K562 (cell line): ENCODE data around the gene TMEM30A. TPM values are rescaled to one million over a fixed set of nuclear protein-coding genes. Genes with fewer than 3 reads are reported as not detected.

Source experiments
- ATAC-seq: fragments of 200-7000 bp; cut with Tn5 transposase; 3 replicates; pipeline ENCODE4 v1.9.1; 2020; ENCODE audit warnings: moderate library complexity
- BruUV-seq: library from RNA; stranded (reverse); fragments of 400-500 nt; replicated peaks from 2 replicates; lab custom pipeline; 2021; lab: Mats Ljungman, UMichigan
- CTCF ChIA-PET: fragments of 300-600 bp; formaldehyde crosslinking; extraction: SDS; loops from one replicate; lab custom pipeline; 2021; ENCODE audit warnings: low intra/inter-chr PET ratio; lab: Yijun Ruan, JAX
- POLR2A ChIA-PET: fragments of 300-600, 350-650 bp; sonication (Branson Sonifier 250); formaldehyde crosslinking; extraction: SDS; loops from one replicate; lab custom pipeline; 2021; ENCODE audit warnings: antibody characterized with exemption, inconsistent platforms; lab: Yijun Ruan, JAX
- DNase-seq, 4 experiments: peaks; one replicate each; pipeline versions ENCODE4 v3.0.0 to v3.0.0-alpha.2; 2011 to 2018; ENCODE audit warnings: low spot score in 3 of 4, mixed read lengths in 3 of 4; ENCODE audit errors: extremely low read depth in 1 of 4
- FAIRE-seq: peaks from 2 replicates; lab custom pipeline; 2011; peaks lifted over from hg19 to GRCh38; lab: Jason Lieb, UNC
- H2AFZ ChIP-seq: 2 replicates; pipeline ENCODE4 v1.6.0; 2011; ENCODE audit warnings: low read depth, low read length, control low read depth, inconsistent platforms
- H3K27ac ChIP-seq: fragments of 200-600 bp; 3 replicates; pipeline ENCODE4 v1.8.0; 2011; ENCODE audit warnings: low read depth, mild to moderate bottlenecking, control low read depth, inconsistent platforms, low read length, moderate library complexity, mixed read lengths; ENCODE audit errors: extremely low read depth
- H3K27me3 ChIP-seq, 2 experiments: fragments of 300-600 bp in 1 of 2; 2 replicates in 1 of 2; 3 replicates in 1 of 2; pipeline versions ENCODE4 v1.6.0 to v1.8.0; 2011; ENCODE audit warnings: inconsistent platforms in 2 of 2, low read length in 2 of 2, mild to moderate bottlenecking in 1 of 2, mixed read lengths in 1 of 2, moderate library complexity in 1 of 2; ENCODE audit not compliant: control insufficient read depth in 2 of 2, insufficient read depth in 2 of 2
- H3K36me3 ChIP-seq: fragments of 300-600 bp; 3 replicates; pipeline ENCODE4 v1.8.0; 2011; ENCODE audit warnings: mild to moderate bottlenecking, low read length, inconsistent platforms; ENCODE audit not compliant: control insufficient read depth, insufficient read depth
- H3K4me1 ChIP-seq, 2 experiments: fragments of 200-600 bp in 1 of 2; replicated peaks in 1 of 2; 2 replicates in 1 of 2; 3 replicates in 1 of 2; pipeline versions ENCODE4 v1.5.1 to v1.8.0; 2011; ENCODE audit warnings: inconsistent platforms in 2 of 2, low read length in 2 of 2, mild to moderate bottlenecking in 1 of 2, mixed read lengths in 1 of 2, moderate library complexity in 1 of 2; ENCODE audit not compliant: control insufficient read depth in 2 of 2, insufficient read depth in 2 of 2
- H3K4me2 ChIP-seq: 2 replicates; pipeline ENCODE4 v1.6.1; 2011; ENCODE audit warnings: low read length, control low read depth, inconsistent platforms, mixed read lengths; ENCODE audit not compliant: insufficient read depth
- H3K4me3 ChIP-seq: fragments of 200-600 bp; sonication (generic), shearing (Covaris generic); 2 replicates; pipeline ENCODE4 v1.5.1; 2016; ENCODE audit warnings: control low read depth, inconsistent platforms
- H3K79me2 ChIP-seq: fragments of 200-600 bp; 3 replicates; pipeline ENCODE4 v1.8.0; 2011; ENCODE audit warnings: low read length, inconsistent platforms; ENCODE audit not compliant: control insufficient read depth, insufficient read depth
- H3K9ac ChIP-seq, 2 experiments: 2 replicates each; pipeline versions ENCODE4 v1.6.0 to v1.6.1; 2011; ENCODE audit warnings: low read depth in 2 of 2, low read length in 2 of 2, control low read depth in 1 of 2, inconsistent platforms in 1 of 2, mild to moderate bottlenecking in 1 of 2, mixed read lengths in 1 of 2; ENCODE audit not compliant: insufficient read depth in 1 of 2
- H3K9me1 ChIP-seq: one replicate; pipeline ENCODE4 v1.6.0; 2011; ENCODE audit warnings: inconsistent platforms, mild to moderate bottlenecking, low read length, moderate library complexity; ENCODE audit not compliant: control insufficient read depth, insufficient read depth
- H3K9me3 ChIP-seq: replicated peaks from 2 replicates; pipeline ENCODE4 v1.5.1; 2011; ENCODE audit warnings: low read depth, low read length, inconsistent platforms; ENCODE audit not compliant: control insufficient read depth, insufficient read depth
- H4K20me1 ChIP-seq: replicated peaks from 2 replicates; pipeline ENCODE4 v1.6.1; 2011; ENCODE audit warnings: low read length, inconsistent platforms, mixed read lengths; ENCODE audit not compliant: control insufficient read depth, insufficient read depth
- PRPF4 ChIP-seq: fragments of 200-400 bp; formaldehyde crosslinking; IDR thresholded peaks from one replicate; pipeline ENCODE4 v1.6.1; 2017; ENCODE audit warnings: low read length, low read depth, mild to moderate bottlenecking; ENCODE audit not compliant: insufficient read depth, poor library complexity, severe bottlenecking
- RFX1 ChIP-seq: fragments of 450-650 bp; IDR thresholded peaks from 2 replicates; pipeline ENCODE4 v1.6.1; 2016; ENCODE audit warnings: mild to moderate bottlenecking, moderate library complexity
- ZNF232 ChIP-seq: sonication (generic); formaldehyde crosslinking; IDR thresholded peaks from 2 replicates; pipeline ENCODE4 v1.8.0; 2022; ENCODE audit warnings: mild to moderate bottlenecking, missing genetic modification reagents
- ZNF280A ChIP-seq: fragments of 450-650 bp; IDR thresholded peaks from 2 replicates; pipeline ENCODE4 v1.6.1; 2018; ENCODE audit warnings: mild to moderate bottlenecking, low read depth; ENCODE audit not compliant: partially characterized antibody
- WGBS: fragments of 100-300 bp; shearing (Covaris generic); methylation state at CpG from one replicate; pipeline ENCODE4 v1.1.6; 2016; ENCODE audit warnings: low coverage, mixed read lengths; ENCODE audit not compliant: insufficient coverage; ENCODE audit errors: missing lambda C conversion rate; 5-methylcytosine and 5-hydroxymethylcytosine counted together
- in situ Hi-C: fragments of 300-500 bp; cut with MboI; formaldehyde crosslinking; loops from 4 replicates; pipeline ENCODE4 v1.15.0; 2018; ENCODE audit warnings: inconsistent platforms, mixed read lengths
- intact Hi-C: fragments of 100-400 bp; cut with micrococcal nuclease; formaldehyde crosslinking; loops from 2 replicates; pipeline ENCODE4 v1.14.2; 2022
- polyA plus RNA-seq, 8 experiments: library from polyadenylated mRNA; depleted of rRNA in 4 of 8; stranded (reverse) in 5 of 8; unstranded in 3 of 8; fragments of >200 nt; fragmentation: Nextera tagmentation in 2 of 8; fragmentation: Illumina TruSeq in 1 of 8; extraction: Ambion mirVana in 2 of 8; extraction: Trizol in 1 of 8; gene quantifications; 2 replicates each; pipeline versions ENCODE4 v1.2.1 to v1.2.3, GENCODE V29; 2011 to 2014; ENCODE audit warnings: inconsistent platforms in 1 of 8, missing spikeins in 1 of 8
- total RNA-seq, 7 experiments: library from RNA; depleted of rRNA in 6 of 7; stranded (reverse); fragments of >200 nt in 6 of 7; fragmentation: Illumina TruSeq in 2 of 7; extraction: Trizol in 2 of 7; gene quantifications; 2 replicates each; pipeline versions ENCODE4 v1.2.1 to v1.2.3, GENCODE V29; 2011 to 2021; ENCODE audit warnings: low replicate concordance in 1 of 7

TMEM30A gene
- total and polyA plus RNA-seq, 9 of the 15 experiments (the other 6 are each of a cell fraction or from before 2014, with no cell fraction given): 6.5 to 31.2 (median 16.3) TPM

GRCh38 chr6:75290136-75290945 is 5.7 kb upstream of the TMEM30A start:
- DNase-seq: no peak
- H3K9me3 ChIP-seq: no peaks in the 10 kb centered on the region
- H3K79me2 ChIP-seq: peaks cover 30% of the 10 kb centered on the region
- CTCF ChIA-PET: no interaction called here
- FAIRE-seq: no peak
- H2AFZ ChIP-seq: no peak overlapping the region
- H3K27me3 ChIP-seq: no peaks in the 10 kb centered on the region
- intact Hi-C loops: no loop called here
- POLR2A ChIA-PET: interaction anchor here (0.8 kb wide), 1 partner anchor 311 kb away, joined by 3 read pairs; the partner anchor contains the start of gene SENP6
- WGBS: 57% methylated on average over 7 of the region's 7 CpGs
- H3K9me1 ChIP-seq: no peaks in the 10 kb centered on the region
- 0 out of 5 replicates have a peak, but pooled peaks cover 0 to 7% of the 10 kb centered on the region in 2 experiments for H3K4me1 ChIP-seq
- in situ Hi-C loops: loop anchor here (10.0 kb wide), 1 partner anchor 214 kb away; no protein-coding TSS in a partner anchor
- no peaks in the 10 kb centered on the region for H3K36me3 ChIP-seq
- H3K4me3 ChIP-seq: no peak overlapping the region
- ATAC-seq: no peak
- no peaks in the 10 kb centered on the region for H4K20me1 ChIP-seq
- H3K27ac ChIP-seq: no peak overlapping the region
- no peak overlapping the region for H3K4me2 ChIP-seq
- no TSS peak for BruUV-seq
- TF ChIP-seq PRPF4 (no peak), ZNF280A (no peak), RFX1 (peak; percentile 89), ZNF232 (CRISPR knock-in tag) (no peak)
- H3K9ac ChIP-seq: no peak overlapping the region
